GM15510 (cell line): Measurements from ENCODE around the gene MAPKAP1.

Experiments
- POLR2A ChIP-seq: IDR thresholded peaks from 3 replicates; pipeline ENCODE4 v1.6.1; 2011; ENCODE audit warnings: borderline replicate concordance; ENCODE audit not compliant: insufficient read length; ENCODE audit errors: extremely low read depth

Gene MAPKAP1

GRCh38 chr9:125436613-125437443, 270.2 kb downstream of the MAPKAP1 start:
- no peak for TF ChIP-seq POLR2A

DNA sequence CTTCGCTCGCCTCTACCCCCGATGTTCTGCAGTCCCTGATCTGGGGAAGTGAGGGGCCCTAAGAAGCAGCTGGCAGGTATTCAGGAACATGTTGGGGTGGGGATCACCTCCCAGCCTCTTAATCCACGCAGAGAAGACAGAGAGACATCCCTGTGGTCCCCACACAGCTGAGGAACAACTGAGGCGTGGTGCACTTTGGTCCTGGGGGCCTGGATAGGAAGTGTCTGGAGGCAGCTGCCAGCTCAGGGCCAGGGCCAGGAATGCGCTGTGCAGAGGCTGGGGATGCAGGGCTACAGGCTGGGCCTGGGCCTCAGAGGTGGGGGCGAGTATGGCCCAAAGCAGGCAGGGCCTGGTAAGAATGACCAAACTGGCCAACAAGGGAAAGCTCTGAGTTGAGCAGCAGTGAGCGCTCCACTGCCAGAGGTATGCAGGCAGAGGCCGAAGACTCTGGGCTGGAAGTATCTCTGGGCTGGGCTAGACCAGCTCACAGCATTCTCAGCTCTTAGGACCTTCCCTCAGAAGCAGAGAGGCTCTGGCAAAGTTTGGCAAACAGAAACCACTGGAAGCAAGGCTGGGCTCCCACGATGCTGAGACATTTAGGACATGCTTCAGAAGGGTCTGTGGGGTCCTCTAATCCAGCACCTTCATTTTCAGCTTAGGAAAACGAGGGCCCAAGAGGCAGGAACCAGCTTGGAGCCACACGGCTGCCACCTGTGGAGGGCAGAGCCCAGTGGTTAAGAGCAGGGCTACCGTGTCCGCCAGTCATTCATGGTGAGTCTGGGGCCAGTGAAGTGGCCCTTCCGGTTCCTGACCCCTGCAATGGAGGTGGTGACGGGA, 271.0 kb downstream of the MAPKAP1 start:
- no peak for TF ChIP-seq POLR2A

- TF ChIP-seq POLR2A, result no peak
Observed at GRCh38 chr9:125434986-125435775, 271.8 kb downstream of the MAPKAP1 start.

DNA sequence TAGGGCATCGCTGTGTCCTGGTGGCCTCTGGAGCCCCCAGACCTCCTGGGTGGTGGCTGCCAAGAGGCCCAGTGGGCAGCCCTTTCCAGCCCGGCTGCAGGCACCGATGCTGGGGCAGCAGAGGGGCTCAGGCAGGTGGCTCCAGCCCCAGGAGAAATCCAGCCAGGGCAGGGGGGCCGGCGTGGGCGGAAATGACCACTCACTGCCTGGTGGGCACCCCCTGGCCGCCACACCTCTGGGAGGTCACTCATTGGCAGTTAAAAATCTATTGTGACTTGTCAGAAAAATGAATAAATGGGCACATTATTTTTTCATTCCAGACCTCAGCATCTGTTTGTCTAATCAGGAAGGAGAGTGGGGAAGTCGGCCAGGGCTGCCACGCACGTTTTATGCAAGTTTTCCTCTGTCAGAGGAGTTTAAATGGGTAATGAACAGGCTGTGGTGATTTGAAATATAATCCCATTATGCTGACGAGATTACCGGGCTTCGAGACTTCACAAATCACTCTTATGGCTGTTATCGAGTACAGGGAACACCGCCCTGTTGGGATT, 273.5 kb downstream of the MAPKAP1 start:
- TF ChIP-seq POLR2A, result no peak

GRCh38 chr9:125432715-125433385, 274.2 kb downstream of the MAPKAP1 start:
- TF ChIP-seq POLR2A, result no peak

DNA sequence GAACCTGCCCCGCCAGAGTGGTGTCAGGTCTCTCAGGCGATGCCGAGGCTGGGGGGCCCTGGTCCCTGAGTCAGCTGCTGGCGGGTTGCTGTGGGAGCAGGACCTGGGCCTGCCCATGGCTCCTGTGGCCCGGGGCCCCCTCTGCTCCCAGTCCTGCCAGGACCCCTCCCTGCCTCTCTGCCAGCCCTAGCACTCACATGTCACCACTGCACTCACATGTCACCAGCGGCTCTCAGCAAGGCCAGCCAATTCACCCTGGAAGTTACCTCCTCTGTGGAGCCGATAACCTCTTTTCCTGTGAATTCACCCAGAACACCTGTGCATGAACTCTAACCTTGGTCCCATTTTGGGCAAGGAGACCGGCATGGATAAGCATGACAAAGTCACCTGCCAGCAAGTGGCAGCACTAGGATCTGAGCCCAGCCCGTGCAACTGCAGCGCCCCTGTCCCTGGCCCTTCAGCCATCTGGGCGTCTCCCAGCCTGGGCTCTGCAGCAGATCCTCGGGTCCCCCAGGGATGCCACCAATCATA, 275.2 kb downstream of the MAPKAP1 start:
- no peak for TF ChIP-seq POLR2A

DNA sequence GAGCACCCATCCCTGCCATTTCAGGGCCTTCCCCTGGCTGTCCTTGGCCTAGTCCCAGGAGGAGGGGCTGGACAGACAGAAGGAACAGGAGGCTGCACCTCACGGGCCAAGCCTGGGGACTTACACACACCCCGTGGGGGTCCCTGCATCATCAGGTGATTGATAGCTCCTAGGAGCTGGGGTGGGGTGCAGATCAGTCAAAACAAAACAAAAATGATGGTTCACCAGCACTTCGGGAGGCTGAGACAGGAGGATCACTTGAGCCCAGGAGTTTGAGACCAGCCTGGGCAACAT, 276.0 kb downstream of the MAPKAP1 start:
- no peak for TF ChIP-seq POLR2A

GRCh38 chr9:125430161-125431011, 276.6 kb downstream of the MAPKAP1 start:
- no peak for TF ChIP-seq POLR2A

- no peak for TF ChIP-seq POLR2A
Observed at GRCh38 chr9:125429476-125430160, 277.4 kb downstream of the MAPKAP1 start.

- no peak for TF ChIP-seq POLR2A
Observed at GRCh38 chr9:125428902-125429467, 278.0 kb downstream of the MAPKAP1 start.

DNA sequence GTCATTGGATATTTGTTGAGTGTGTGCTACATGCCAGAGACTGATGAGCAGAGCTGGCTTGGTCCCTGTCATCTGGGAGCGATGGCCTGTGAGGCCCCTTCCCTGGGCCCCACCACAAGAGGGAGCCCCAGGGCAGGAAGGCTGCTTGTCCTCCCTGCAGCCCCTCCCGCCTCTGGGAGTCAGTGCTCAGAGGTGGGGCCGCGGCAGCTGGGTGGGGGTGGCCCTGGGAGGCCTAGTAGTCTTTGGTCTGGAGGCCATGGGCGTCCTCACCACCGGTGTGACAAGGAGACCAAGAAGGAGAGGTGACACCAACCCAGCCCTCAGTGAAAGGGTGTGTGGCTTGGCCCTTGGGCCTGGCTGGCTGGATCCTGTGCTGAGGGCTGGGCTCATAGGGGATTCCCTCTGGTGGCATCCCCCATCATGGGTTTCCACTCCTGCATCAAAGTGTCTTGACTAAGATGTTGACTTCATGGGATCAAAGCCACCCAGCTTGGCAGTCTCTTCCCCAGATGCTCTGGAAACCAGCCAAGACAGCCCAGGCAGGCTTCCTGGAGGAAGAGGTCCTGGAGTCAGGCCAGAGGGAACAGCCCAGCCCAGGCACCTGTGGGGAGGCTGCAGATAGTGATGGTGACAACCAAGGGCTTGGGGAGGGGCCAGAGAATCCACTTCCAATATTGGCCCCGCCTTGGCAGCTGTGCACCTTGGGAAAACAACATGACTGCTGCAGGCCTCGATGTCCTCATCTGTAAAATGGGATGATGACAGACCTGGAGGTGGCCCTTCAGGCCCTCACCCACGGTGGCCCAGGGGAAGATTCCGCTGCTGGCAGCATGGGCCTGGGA, 278.7 kb downstream of the MAPKAP1 start:
- TF ChIP-seq POLR2A, result no peak

DNA sequence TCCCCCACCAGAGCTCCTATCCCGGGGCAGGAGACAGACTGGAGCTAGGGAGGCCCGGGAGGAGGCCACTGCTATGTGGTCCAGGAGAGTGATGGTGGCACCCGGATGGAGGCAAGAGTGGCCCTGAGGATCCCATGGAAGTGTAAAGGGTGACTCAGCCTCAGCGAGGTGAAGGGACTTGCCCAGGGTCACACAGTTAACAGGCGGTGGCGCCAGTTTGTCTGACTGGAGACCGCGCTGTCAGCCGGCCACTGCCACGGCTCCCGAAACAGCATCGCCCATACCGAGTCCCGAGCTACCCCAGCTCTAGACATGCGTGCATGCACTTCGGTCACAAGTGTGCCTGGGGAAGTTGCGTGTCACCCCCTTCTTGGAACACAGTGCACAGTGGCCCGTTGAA, 279.5 kb downstream of the MAPKAP1 start:
- no peak for TF ChIP-seq POLR2A

DNA sequence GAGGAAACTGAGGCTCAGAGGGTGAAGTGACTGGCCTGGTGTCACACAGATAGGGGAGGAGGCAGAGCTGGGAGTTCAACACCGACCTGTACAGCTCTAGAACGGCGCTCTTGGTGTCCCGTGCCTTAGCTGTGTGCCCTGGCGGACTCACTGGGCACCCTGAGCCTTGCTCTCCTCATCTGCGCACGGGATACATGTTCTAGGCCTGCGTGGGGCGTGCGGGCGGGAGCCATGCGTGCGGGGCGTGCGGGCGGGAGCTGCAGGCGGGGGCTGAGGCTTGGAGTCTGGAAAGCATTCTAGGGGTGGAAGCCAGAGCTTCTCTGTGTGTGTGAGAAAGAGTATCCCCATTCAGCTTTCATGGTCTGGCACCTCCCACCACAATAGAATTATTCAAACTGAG, 280.1 kb downstream of the MAPKAP1 start:
- no peak for TF ChIP-seq POLR2A
